Endothelial cell of umbilical vein (primary cell): ENCODE data around the gene ASTN1. TPM values are rescaled to one million over a fixed set of nuclear protein-coding genes. Genes with fewer than 3 reads are reported as not detected.

Experiments
- BruUV-seq: library from RNA; stranded (reverse); fragments of 400-500 nt; replicated peaks from 2 replicates; lab custom pipeline; 2021; lab: Mats Ljungman, UMichigan
- CTCF ChIA-PET: fragments of 300-600, 350-600 bp; sonication (Branson Sonifier 250); formaldehyde crosslinking; loops from one replicate; lab custom pipeline; 2021; ENCODE audit warnings: antibody characterized with exemption, inconsistent platforms; lab: Charles Lee
- POLR2A ChIA-PET: fragments of 300-600, 350-600 bp; sonication (Branson Sonifier 250); formaldehyde crosslinking; loops from one replicate; lab custom pipeline; 2021; ENCODE audit warnings: antibody characterized with exemption, inconsistent platforms; lab: Charles Lee
- DNase-seq: peaks from one replicate; pipeline ENCODE4 v3.0.0-alpha.2; 2011; ENCODE audit warnings: low read depth, low spot score
- FAIRE-seq: peaks from 2 replicates; lab custom pipeline; 2011; peaks lifted over from hg19 to GRCh38; lab: Jason Lieb, UNC
- H2AFZ ChIP-seq: 2 replicates; pipeline ENCODE4 v1.6.0; 2012; ENCODE audit warnings: low read depth, low read length, control low read depth, inconsistent platforms
- H3K27ac ChIP-seq: 2 replicates; pipeline ENCODE4 v1.5.1; 2011; ENCODE audit warnings: low read depth, mild to moderate bottlenecking, control low read depth, low read length, moderate library complexity; ENCODE audit not compliant: insufficient read depth
- H3K27me3 ChIP-seq, 2 experiments: 2 replicates each; pipeline versions ENCODE4 v1.6.0 to v1.6.1; 2011; ENCODE audit warnings: low read length in 2 of 2, mixed read lengths in 1 of 2; ENCODE audit not compliant: control insufficient read depth in 2 of 2, insufficient read depth in 2 of 2
- H3K36me3 ChIP-seq, 2 experiments: 2 replicates in 1 of 2; 3 replicates in 1 of 2; pipeline ENCODE4 v1.5.1; 2011; ENCODE audit warnings: low read length in 2 of 2, mild to moderate bottlenecking in 1 of 2, moderate library complexity in 1 of 2; ENCODE audit not compliant: control insufficient read depth in 2 of 2, insufficient read depth in 2 of 2; ENCODE audit errors: extremely low read depth in 1 of 2
- H3K4me1 ChIP-seq: 3 replicates; pipeline ENCODE4 v1.5.1; 2011; ENCODE audit warnings: mild to moderate bottlenecking, low read length; ENCODE audit not compliant: control insufficient read depth, insufficient read depth; ENCODE audit errors: extremely low read depth
- H3K4me2 ChIP-seq: 2 replicates; pipeline ENCODE4 v1.6.1; 2011; ENCODE audit warnings: low read length, control low read depth, mixed read lengths; ENCODE audit not compliant: insufficient read depth
- H3K4me3 ChIP-seq, 3 experiments: fragments of 200-600 bp in 1 of 3; sonication (generic), shearing (Covaris generic) in 1 of 3; replicated peaks in 1 of 3; 2 replicates each; pipeline ENCODE4 v1.5.1; 2011 to 2016; ENCODE audit warnings: control low read depth in 3 of 3, low read length in 3 of 3, mild to moderate bottlenecking in 2 of 3, inconsistent platforms in 1 of 3, low read depth in 1 of 3, moderate library complexity in 1 of 3; ENCODE audit not compliant: insufficient read depth in 1 of 3
- H3K79me2 ChIP-seq: 2 replicates; pipeline ENCODE4 v1.6.0; 2012; ENCODE audit warnings: low read length, inconsistent platforms; ENCODE audit not compliant: control insufficient read depth, insufficient read depth
- H3K9ac ChIP-seq: replicated peaks from 2 replicates; pipeline ENCODE3; 2011; ENCODE audit warnings: low read length, control low read depth; ENCODE audit not compliant: insufficient read depth; ENCODE audit errors: extremely low read depth
- H3K9me1 ChIP-seq: replicated peaks from 3 replicates; pipeline ENCODE4 v1.6.0; 2011; ENCODE audit warnings: mild to moderate bottlenecking, low read length; ENCODE audit not compliant: control insufficient read depth, insufficient read depth; ENCODE audit errors: extremely low read depth
- H3K9me3 ChIP-seq: replicated peaks from 2 replicates; pipeline ENCODE4 v1.5.1; 2012; ENCODE audit warnings: low read length, inconsistent platforms; ENCODE audit not compliant: control insufficient read depth, insufficient read depth
- H4K20me1 ChIP-seq: replicated peaks from 2 replicates; pipeline ENCODE3; 2011; ENCODE audit warnings: mild to moderate bottlenecking, low read length; ENCODE audit not compliant: control insufficient read depth, insufficient read depth; ENCODE audit errors: extremely low read depth
- CTCF ChIP-seq, 2 donors: IDR thresholded peaks; 1 replicate in 1 of 2; 2 replicates in 1 of 2; pipeline ENCODE4 v1.5.1; 2011; ENCODE audit warnings: low read length in 2 of 2, mild to moderate bottlenecking in 2 of 2, moderate library complexity in 2 of 2, control low read depth in 1 of 2, inconsistent platforms in 1 of 2, low read depth in 1 of 2; ENCODE audit not compliant: insufficient read depth in 1 of 2; ENCODE audit errors: extremely low read depth in 1 of 2
- EZH2 ChIP-seq: IDR thresholded peaks from 2 replicates; pipeline ENCODE4 v1.6.1; 2012; ENCODE audit warnings: borderline replicate concordance, low read depth, mild to moderate bottlenecking, moderate library complexity, low read length, inconsistent platforms; ENCODE audit not compliant: severe bottlenecking
- FOS ChIP-seq: IDR thresholded peaks from 2 replicates; pipeline ENCODE4 v1.6.1; 2011; ENCODE audit warnings: mild to moderate bottlenecking, low read length, moderate library complexity, borderline replicate concordance; ENCODE audit not compliant: insufficient read depth
- GATA2 ChIP-seq: IDR thresholded peaks from 2 replicates; pipeline ENCODE4 v1.7.0; 2011; ENCODE audit warnings: low read depth, mild to moderate bottlenecking, moderate library complexity, mixed read lengths, low read length; ENCODE audit not compliant: insufficient read length, insufficient read depth
- JUN ChIP-seq: IDR thresholded peaks from 2 replicates; pipeline ENCODE4 v1.6.1; 2011; ENCODE audit warnings: borderline replicate concordance, low read depth; ENCODE audit not compliant: insufficient read length, insufficient read depth
- MAX ChIP-seq: IDR thresholded peaks from 2 replicates; pipeline ENCODE4 v1.6.1; 2011; ENCODE audit not compliant: insufficient read depth, insufficient read length
- MYC ChIP-seq: IDR thresholded peaks from one replicate; pipeline ENCODE4 v1.6.1; 2011; ENCODE audit warnings: mild to moderate bottlenecking, low read depth, low read length
- POLR2A ChIP-seq: IDR thresholded peaks from 2 replicates; pipeline ENCODE4 v1.6.1; 2012; ENCODE audit warnings: low read depth, mild to moderate bottlenecking, control low read depth, low read length
- POLR2AphosphoS5 ChIP-seq: IDR thresholded peaks from 2 replicates; pipeline ENCODE4 v1.6.1; 2012; ENCODE audit warnings: low read depth, mild to moderate bottlenecking, control low read depth, low read length, moderate library complexity; ENCODE audit not compliant: insufficient read depth
- dilution Hi-C: fragments of 300-500 bp; cut with MboI; formaldehyde crosslinking; loops from one replicate; pipeline ENCODE4 v1.15.0; 2019; ENCODE audit warnings: low sequenced_read_pairs; ENCODE audit not compliant: extremely low pct_ligation_motif_present
- intact Hi-C: fragments of 100-400 bp; cut with micrococcal nuclease; formaldehyde crosslinking; loops from one replicate; pipeline ENCODE4 v1.10.0; 2022
- polyA plus RNA-seq, 4 experiments: library from polyadenylated mRNA; depleted of rRNA in 3 of 4; stranded (reverse) in 3 of 4; unstranded in 1 of 4; fragments of >200 nt; gene quantifications; 2 replicates each; pipeline versions ENCODE4 v1.2.1 to v1.2.3, GENCODE V29; 2011 to 2012; ENCODE audit warnings: missing spikeins in 1 of 4
- total RNA-seq: library from RNA; stranded (reverse); gene quantifications from 2 replicates; pipeline ENCODE4 v1.2.3, GENCODE V29; 2021

The ASTN1 gene
- total and polyA plus RNA-seq, 2 donors (not counting 3 experiments of a cell fraction or from before 2014, with no cell fraction given): 0.04 TPM; not detected in 1

DNA sequence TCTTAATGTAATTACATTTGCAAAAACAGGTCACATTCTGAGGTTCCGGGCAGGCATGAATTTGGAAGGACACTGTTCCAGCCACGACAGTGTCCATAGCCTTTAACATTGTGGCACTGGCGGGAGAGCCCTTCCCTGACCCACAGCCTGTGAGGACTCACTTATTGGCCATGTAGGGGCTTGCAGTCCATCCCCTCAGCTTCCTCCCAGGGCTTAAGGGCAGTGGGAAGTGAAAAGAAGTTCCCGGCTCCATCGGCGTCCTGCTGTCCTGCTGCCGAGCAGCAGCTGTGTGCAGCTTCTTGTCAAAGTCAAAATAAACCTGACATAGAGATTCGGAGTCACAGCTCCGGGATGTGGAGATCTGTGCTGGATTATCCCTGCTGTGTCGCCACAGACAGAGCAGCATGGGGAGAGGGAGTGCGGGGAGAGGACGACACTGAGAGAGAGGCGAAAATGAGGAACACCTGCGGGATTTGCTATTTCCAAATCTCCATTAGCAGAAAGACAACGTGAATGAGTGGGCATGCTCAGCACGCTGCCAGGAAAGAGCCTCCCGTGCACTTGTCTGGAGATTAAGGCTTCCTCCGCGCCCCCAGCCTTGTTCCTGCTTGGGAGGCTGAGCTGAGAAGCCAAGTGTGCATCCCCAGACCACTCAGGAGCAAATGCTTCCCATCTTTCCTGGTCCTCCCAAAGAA is 260.3 kb downstream of the ASTN1 start:
- H3K4me3 ChIP-seq: no peak overlapping the region
- POLR2A ChIA-PET: no interaction called here
- intact Hi-C loops: no loop called here
- no peak for FAIRE-seq
- no peak overlapping the region for H3K9ac ChIP-seq
- no peaks in the 10 kb centered on the region for H3K4me1 ChIP-seq
- no peak overlapping the region for H3K27ac ChIP-seq
- no peaks in the 10 kb centered on the region for H3K9me1 ChIP-seq
- no peak for DNase-seq
- H2AFZ ChIP-seq: no peak overlapping the region
- no peak overlapping the region for H3K4me2 ChIP-seq
- no peaks in the 10 kb centered on the region for H3K36me3 ChIP-seq
- H3K79me2 ChIP-seq: no peaks in the 10 kb centered on the region
- H3K9me3 ChIP-seq: no peaks in the 10 kb centered on the region
- H4K20me1 ChIP-seq: no peaks in the 10 kb centered on the region
- no peaks in the 10 kb centered on the region for H3K27me3 ChIP-seq
- no peak for TF ChIP-seq POLR2AphosphoS5
- no peak for TF ChIP-seq GATA2
- no peak for TF ChIP-seq FOS
- TF ChIP-seq EZH2: no peak
- TF ChIP-seq POLR2A: no peak
- no peak for TF ChIP-seq JUN
- no peak for TF ChIP-seq MYC
- no peak for TF ChIP-seq MAX
- no peak for TF ChIP-seq CTCF (IDR thresholded peaks at IDR 0.05; ENCODE audit: extremely low read depth in 1 of 2, insufficient read depth in 1 of 2, low read depth in 1 of 2, low read length in 2 of 2)
- dilution Hi-C loops: no loop called here
- BruUV-seq: no TSS peak
- CTCF ChIA-PET: interaction anchor here (1.1 kb wide), 1 partner anchor 23 kb away, joined by 3 read pairs; no protein-coding TSS in a partner anchor
